ENCODE data around the gene PLEKHH1.

DNA sequence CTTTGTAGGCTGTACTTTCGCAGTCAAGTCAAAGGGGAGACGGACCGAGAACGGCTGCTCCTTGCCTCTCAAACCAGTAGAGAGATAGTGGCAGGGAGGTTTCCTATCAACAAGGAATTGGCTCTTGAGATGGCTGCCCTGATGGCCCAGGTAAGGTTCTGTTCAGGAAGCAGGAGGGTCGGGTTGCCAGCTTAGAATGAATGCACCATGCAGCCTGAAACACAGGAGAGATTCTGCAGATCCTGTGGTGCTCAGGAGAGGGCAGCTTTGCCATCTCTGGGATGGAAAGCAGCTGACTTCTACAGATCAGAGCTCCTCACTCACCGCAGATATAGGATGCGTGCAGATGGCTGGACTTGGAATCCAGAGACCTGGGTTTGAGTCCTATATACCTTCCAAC lies 49.0 kb downstream of the PLEKHH1 start:
- TF ChIP-seq GATA3 (IDR thresholded peaks at IDR 0.05; ENCODE audit: low read depth, low read length) (no peak), GATA2 (IDR thresholded peaks at IDR 0.05; ENCODE audit: low read depth, low read length) (no peak)
